Breast epithelium (tissue), 4 donors: ENCODE measurements around the gene PRTFDC1. TPM values are rescaled to one million over a fixed set of nuclear protein-coding genes. Genes with fewer than 3 reads are reported as not detected.
A peak's percentile ranks its signal among the peaks of the same experiment; 100 is the strongest.

Experiments
- DNase-seq, 2 donors: peaks; one replicate each; pipeline ENCODE4 v3.0.0-alpha.2; 2019; ENCODE audit warnings: low spot score in 2 of 2
- H3K27ac ChIP-seq, 2 donors: fragments of 200-600 bp; sonication (generic) in 1 of 2; one replicate each; pipeline ENCODE4 v1.5.1; 2016 to 2019; ENCODE audit warnings: mild to moderate bottlenecking in 1 of 2
- H3K27me3 ChIP-seq, 2 donors: fragments of 200-600 bp; sonication (generic) in 1 of 2; one replicate each; pipeline versions ENCODE4 v1.5.1 to v1.6.0; 2017 to 2019; ENCODE audit warnings: control low read depth in 1 of 2, mild to moderate bottlenecking in 1 of 2
- H3K36me3 ChIP-seq: fragments of 200-600 bp; one replicate; pipeline ENCODE4 v1.5.1; 2019
- H3K4me1 ChIP-seq, 2 donors: fragments of 200-600 bp; sonication (generic); one replicate each; pipeline ENCODE4 v1.5.1; 2016 to 2019; ENCODE audit warnings: control low read depth in 1 of 2
- H3K4me3 ChIP-seq, 3 donors: fragments of 200-600 bp; sonication (generic); 1 replicate in 2 of 3; 2 replicates in 1 of 3; pipeline ENCODE4 v1.5.1; 2016 to 2019; ENCODE audit warnings: mild to moderate bottlenecking in 3 of 3, moderate library complexity in 2 of 3
- H3K9me3 ChIP-seq, 2 donors: fragments of 200-600 bp; sonication (generic) in 1 of 2; one replicate each; pipeline ENCODE4 v1.5.1; 2016 to 2019; ENCODE audit warnings: control low read depth in 1 of 2
- POLR2A ChIP-seq: fragments of 450-650 bp; IDR thresholded peaks from one replicate; pipeline ENCODE4 v1.6.1; 2016; ENCODE audit warnings: antibody characterized with exemption, mild to moderate bottlenecking, moderate library complexity
- POLR2AphosphoS5 ChIP-seq, 3 donors: sonication (generic); formaldehyde crosslinking; IDR thresholded peaks; one replicate each; pipeline ENCODE4 v1.6.1; 2017; ENCODE audit warnings: antibody characterized with exemption in 3 of 3
- intact Hi-C: fragments of 100-400 bp; cut with DNase I; formaldehyde crosslinking; loops from one replicate; pipeline ENCODE4 v1.15.1; 2023; ENCODE audit warnings: low total_unique reads
- total RNA-seq, 3 donors: library from RNA; depleted of rRNA; stranded (reverse); fragments of >200 nt; gene quantifications; one replicate each; pipeline ENCODE4 v1.1.0, GENCODE V29; 2016
- TF ChIP-seq, protein P1 (sequence below), 3 donors: fragments of 450-650 bp; IDR thresholded peaks; one replicate each; pipeline ENCODE4 v1.5.1; 2016 to 2017; ENCODE audit warnings: antibody characterized with exemption in 3 of 3, mild to moderate bottlenecking in 3 of 3, moderate library complexity in 3 of 3

The PRTFDC1 gene
- total RNA-seq, 3 donors from 2014 or later = 2.6 to 6.6 (median 3.3) TPM

GRCh38 chr10:24884793-24885192 lies 67.6 kb downstream of the PRTFDC1 start:
- Histone ChIP-seq H3K4me3 (no peak overlapping the region), H3K4me1 (no peaks in the 10 kb centered on the region), H3K27me3 (no peaks in the 10 kb centered on the region), H3K27ac (no peak overlapping the region), H3K36me3 (no peaks in the 10 kb centered on the region), H3K9me3 (no peaks in the 10 kb centered on the region)
- DNase-seq = no peak
- intact Hi-C loops = no loop called here
- TF ChIP-seq, protein P1, sequence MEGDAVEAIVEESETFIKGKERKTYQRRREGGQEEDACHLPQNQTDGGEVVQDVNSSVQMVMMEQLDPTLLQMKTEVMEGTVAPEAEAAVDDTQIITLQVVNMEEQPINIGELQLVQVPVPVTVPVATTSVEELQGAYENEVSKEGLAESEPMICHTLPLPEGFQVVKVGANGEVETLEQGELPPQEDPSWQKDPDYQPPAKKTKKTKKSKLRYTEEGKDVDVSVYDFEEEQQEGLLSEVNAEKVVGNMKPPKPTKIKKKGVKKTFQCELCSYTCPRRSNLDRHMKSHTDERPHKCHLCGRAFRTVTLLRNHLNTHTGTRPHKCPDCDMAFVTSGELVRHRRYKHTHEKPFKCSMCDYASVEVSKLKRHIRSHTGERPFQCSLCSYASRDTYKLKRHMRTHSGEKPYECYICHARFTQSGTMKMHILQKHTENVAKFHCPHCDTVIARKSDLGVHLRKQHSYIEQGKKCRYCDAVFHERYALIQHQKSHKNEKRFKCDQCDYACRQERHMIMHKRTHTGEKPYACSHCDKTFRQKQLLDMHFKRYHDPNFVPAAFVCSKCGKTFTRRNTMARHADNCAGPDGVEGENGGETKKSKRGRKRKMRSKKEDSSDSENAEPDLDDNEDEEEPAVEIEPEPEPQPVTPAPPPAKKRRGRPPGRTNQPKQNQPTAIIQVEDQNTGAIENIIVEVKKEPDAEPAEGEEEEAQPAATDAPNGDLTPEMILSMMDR (IDR thresholded peaks at IDR 0.05) = no peak
- TF ChIP-seq POLR2A (no peak), POLR2AphosphoS5 (IDR thresholded peaks at IDR 0.05) (no peak)

DNA sequence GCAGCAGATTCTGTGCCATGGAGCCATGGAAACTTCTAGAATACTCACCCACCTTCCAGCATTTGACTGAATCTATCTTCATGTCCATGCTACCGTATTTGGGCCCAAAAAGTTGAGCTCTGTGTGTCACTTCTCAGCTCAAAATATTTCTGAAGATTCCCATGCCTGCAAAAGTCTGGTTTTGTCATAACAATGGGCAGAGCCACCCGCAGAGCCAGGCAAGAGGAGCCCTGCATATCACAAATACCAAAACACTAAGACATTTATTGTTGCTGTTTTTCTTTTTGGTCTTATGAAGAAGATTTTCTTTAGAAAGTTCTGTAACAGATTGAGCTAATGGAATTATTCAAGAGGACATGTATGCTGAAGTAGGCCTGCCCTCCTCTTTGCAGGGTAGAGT lies 68.1 kb downstream of the PRTFDC1 start:
- no peaks in the 10 kb centered on the region for H3K27me3 ChIP-seq
- H3K4me3 ChIP-seq = no peak overlapping the region
- DNase-seq = no peak
- H3K36me3 ChIP-seq = no peaks in the 10 kb centered on the region
- H3K9me3 ChIP-seq = no peaks in the 10 kb centered on the region
- intact Hi-C loops = no loop called here
- H3K27ac ChIP-seq = no peak overlapping the region
- H3K4me1 ChIP-seq = no peaks in the 10 kb centered on the region
- TF ChIP-seq POLR2AphosphoS5 (IDR thresholded peaks at IDR 0.05) (no peak), POLR2A (no peak)
- TF ChIP-seq, protein P1 (IDR thresholded peaks at IDR 0.05) = no peak

DNA sequence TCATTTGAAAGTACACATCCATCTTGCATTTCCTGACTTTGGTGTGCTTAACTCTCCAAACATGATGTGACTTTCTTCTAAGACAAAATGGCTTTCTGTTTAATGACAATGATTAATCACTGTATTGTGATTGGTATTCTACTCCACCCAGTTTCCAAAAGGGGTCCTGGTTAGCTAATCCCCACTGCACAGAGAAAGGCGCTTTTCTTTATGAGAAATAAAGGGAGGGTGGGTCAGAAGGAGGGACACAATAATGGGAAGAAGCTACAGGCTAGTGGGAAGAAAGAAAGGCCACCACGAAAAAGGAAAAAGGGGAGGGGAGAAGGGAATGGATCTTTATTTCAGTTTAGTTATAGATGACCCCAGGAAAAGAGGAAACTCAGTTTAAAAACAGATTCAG lies 69.2 kb downstream of the PRTFDC1 start:
- Histone ChIP-seq H3K27me3 (no peaks in the 10 kb centered on the region), H3K27ac (no peak overlapping the region), H3K4me3 (no peak overlapping the region), H3K4me1 (no peaks in the 10 kb centered on the region), H3K36me3 (no peaks in the 10 kb centered on the region), H3K9me3 (no peaks in the 10 kb centered on the region)
- TF ChIP-seq, protein P1 (IDR thresholded peaks at IDR 0.05) = no peak
- TF ChIP-seq POLR2AphosphoS5 (IDR thresholded peaks at IDR 0.05) = no peak
- no peak for TF ChIP-seq POLR2A
- DNase-seq = no peak
- intact Hi-C loops = no loop called here

DNA sequence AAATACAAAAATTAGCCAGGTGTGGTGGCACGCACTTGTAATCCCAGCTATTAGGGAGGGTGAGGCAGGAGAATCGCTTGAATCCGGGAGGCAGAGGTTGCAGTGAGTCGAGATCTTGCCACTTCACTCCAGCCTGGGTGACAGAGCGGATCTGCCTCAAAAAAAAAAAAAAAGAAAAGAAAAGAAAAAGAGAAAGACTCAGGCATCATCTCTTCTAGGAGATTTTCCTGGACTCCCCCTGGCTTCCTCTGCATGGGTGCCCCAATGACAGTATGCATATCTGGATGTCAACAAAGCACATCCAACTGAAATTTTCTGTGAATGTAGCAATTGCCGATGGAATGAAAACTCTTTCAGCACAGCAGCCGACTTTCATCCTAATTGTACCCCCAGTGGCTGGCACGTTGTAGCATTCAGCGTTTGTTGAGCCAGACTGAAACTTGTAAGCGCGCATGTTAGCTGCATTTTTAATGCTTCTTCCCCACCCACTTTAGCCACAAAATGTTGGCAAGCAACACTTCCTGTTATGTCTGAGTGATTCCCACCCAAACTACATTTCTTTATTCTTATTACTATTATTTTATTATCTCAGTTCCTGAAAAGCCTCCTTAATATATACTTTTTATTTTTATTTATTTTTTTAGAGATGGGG lies 70.2 kb downstream of the PRTFDC1 start:
- no peak for TF ChIP-seq POLR2AphosphoS5 (IDR thresholded peaks at IDR 0.05)
- no peak for TF ChIP-seq POLR2A
- TF ChIP-seq, protein P1 (IDR thresholded peaks at IDR 0.05) = no peak
- no peaks in the 10 kb centered on the region for H3K27me3 ChIP-seq
- no peak overlapping the region for H3K27ac ChIP-seq
- DNase-seq = no peak
- intact Hi-C loops = no loop called here
- H3K36me3 ChIP-seq = no peaks in the 10 kb centered on the region
- H3K4me3 ChIP-seq = peak overlapping the region in 1 of 3 donors; percentile 18
- no peaks in the 10 kb centered on the region for H3K9me3 ChIP-seq
- no peaks in the 10 kb centered on the region for H3K4me1 ChIP-seq

DNA sequence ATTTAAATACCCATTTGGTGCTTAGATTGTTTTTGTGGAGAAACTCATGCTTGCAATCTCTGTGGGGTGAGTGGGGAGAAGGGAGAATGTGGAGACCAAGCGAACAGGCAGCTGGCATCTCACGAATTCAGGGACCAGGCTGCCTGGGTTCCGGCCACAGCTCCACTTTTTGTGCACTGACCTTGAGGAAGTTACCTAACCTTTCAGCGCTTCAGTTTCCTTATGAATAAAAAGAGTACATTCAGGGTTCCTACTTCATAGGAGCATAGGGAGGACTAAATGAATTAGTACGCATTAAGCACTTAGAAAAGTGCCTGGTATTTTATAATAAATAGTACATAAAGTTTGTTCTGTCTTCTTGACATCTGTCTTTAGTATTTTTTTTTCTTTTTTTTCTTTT lies 72.5 kb downstream of the PRTFDC1 start:
- Histone ChIP-seq H3K27ac (no peak overlapping the region), H3K9me3 (no peaks in the 10 kb centered on the region), H3K4me1 (no peaks in the 10 kb centered on the region), H3K36me3 (no peaks in the 10 kb centered on the region), H3K4me3 (no peak overlapping the region), H3K27me3 (no peaks in the 10 kb centered on the region)
- TF ChIP-seq POLR2A (no peak), POLR2AphosphoS5 (IDR thresholded peaks at IDR 0.05) (no peak)
- TF ChIP-seq, protein P1 (IDR thresholded peaks at IDR 0.05) = no peak
- intact Hi-C loops = no loop called here
- no peak for DNase-seq
